Mononuclear cell (primary cell): Measurements from ENCODE around the gene GLRX3. TPM values are rescaled to one million over a fixed set of nuclear protein-coding genes. Genes with fewer than 3 reads are reported as not detected.

Source experiments
- H3K27me3 ChIP-seq: 2 replicates; pipeline ENCODE4 v1.6.0; 2011; ENCODE audit warnings: low read length, control low read depth; ENCODE audit not compliant: insufficient read depth
- H3K4me1 ChIP-seq: 2 replicates; pipeline ENCODE4 v1.5.1; 2011; ENCODE audit warnings: mild to moderate bottlenecking, low read length, control low read depth; ENCODE audit not compliant: insufficient read depth
- H3K4me3 ChIP-seq: 2 replicates; pipeline ENCODE4 v1.5.1; 2011; ENCODE audit warnings: mild to moderate bottlenecking, low read length, moderate library complexity
- H3K9me3 ChIP-seq: 2 replicates; pipeline ENCODE4 v1.5.1; 2011; ENCODE audit warnings: low read depth, mild to moderate bottlenecking, control low read depth, low read length
- total RNA-seq: library from RNA; depleted of rRNA; stranded (reverse); fragments of >200 nt; gene quantifications from one replicate; pipeline ENCODE4 v1.2.3, GENCODE V29; 2012

The GLRX3 gene
- total RNA-seq, 1 donor = 34.1 TPM

GRCh38 chr10:130203626-130204025 lies 67.4 kb downstream of the GLRX3 start:
- no peak overlapping the region for H3K4me3 ChIP-seq
- H3K9me3 ChIP-seq = no peaks in the 10 kb centered on the region
- no peaks in the 10 kb centered on the region for H3K27me3 ChIP-seq

GRCh38 chr10:130206216-130206737 lies 70.1 kb downstream of the GLRX3 start:
- Histone ChIP-seq H3K4me3 (no peak overlapping the region), H3K9me3 (no peaks in the 10 kb centered on the region), H3K27me3 (no peaks in the 10 kb centered on the region), H3K4me1 (no peaks in the 10 kb centered on the region)

More at GRCh38 chr10:130203626-130204025, 67.4 kb downstream of the GLRX3 start:
- no peaks in the 10 kb centered on the region for H3K4me1 ChIP-seq

GRCh38 chr10:130207205-130207604 lies 71.0 kb downstream of the GLRX3 start:
- Histone ChIP-seq H3K9me3 (no peaks in the 10 kb centered on the region), H3K4me1 (no peaks in the 10 kb centered on the region)

GRCh38 chr10:130208807-130209206 lies 72.6 kb downstream of the GLRX3 start:
- Histone ChIP-seq H3K27me3 (no peaks in the 10 kb centered on the region), H3K4me1 (no peaks in the 10 kb centered on the region), H3K4me3 (no peak overlapping the region), H3K9me3 (no peaks in the 10 kb centered on the region)

More at GRCh38 chr10:130207205-130207604, 71.0 kb downstream of the GLRX3 start:
- no peaks in the 10 kb centered on the region for H3K27me3 ChIP-seq
- H3K4me3 ChIP-seq = no peak overlapping the region

GRCh38 chr10:130212746-130213145 lies 76.6 kb downstream of the GLRX3 start:
- Histone ChIP-seq H3K9me3 (no peaks in the 10 kb centered on the region), H3K4me3 (no peak overlapping the region), H3K4me1 (no peaks in the 10 kb centered on the region), H3K27me3 (no peaks in the 10 kb centered on the region)

- H3K27me3 ChIP-seq = no peaks in the 10 kb centered on the region
- H3K4me1 ChIP-seq = no peaks in the 10 kb centered on the region
- H3K9me3 ChIP-seq = no peaks in the 10 kb centered on the region
- no peak overlapping the region for H3K4me3 ChIP-seq
Measured at GRCh38 chr10:130213286-130214080, 77.3 kb downstream of the GLRX3 start.

GRCh38 chr10:130214431-130214830 lies 78.2 kb downstream of the GLRX3 start:
- no peak overlapping the region for H3K4me3 ChIP-seq
- no peaks in the 10 kb centered on the region for H3K4me1 ChIP-seq
- H3K27me3 ChIP-seq = no peaks in the 10 kb centered on the region
- no peaks in the 10 kb centered on the region for H3K9me3 ChIP-seq

GRCh38 chr10:130215151-130215930 lies 79.2 kb downstream of the GLRX3 start:
- Histone ChIP-seq H3K4me1 (no peaks in the 10 kb centered on the region), H3K4me3 (no peak overlapping the region), H3K27me3 (no peaks in the 10 kb centered on the region), H3K9me3 (no peaks in the 10 kb centered on the region)

GRCh38 chr10:130215931-130216231 lies 79.7 kb downstream of the GLRX3 start:
- Histone ChIP-seq H3K4me3 (no peak overlapping the region), H3K9me3 (no peaks in the 10 kb centered on the region), H3K27me3 (no peaks in the 10 kb centered on the region), H3K4me1 (no peaks in the 10 kb centered on the region)

- no peak overlapping the region for H3K4me3 ChIP-seq
- no peaks in the 10 kb centered on the region for H3K27me3 ChIP-seq
- H3K4me1 ChIP-seq = no peaks in the 10 kb centered on the region
- no peaks in the 10 kb centered on the region for H3K9me3 ChIP-seq
Measured at GRCh38 chr10:130218181-130218641, 82.0 kb downstream of the GLRX3 start.

GRCh38 chr10:130218936-130219335 lies 82.7 kb downstream of the GLRX3 start:
- no peak overlapping the region for H3K4me3 ChIP-seq
- H3K9me3 ChIP-seq = no peaks in the 10 kb centered on the region
- H3K27me3 ChIP-seq = no peaks in the 10 kb centered on the region
- no peaks in the 10 kb centered on the region for H3K4me1 ChIP-seq

- Histone ChIP-seq H3K27me3 (no peaks in the 10 kb centered on the region), H3K9me3 (no peaks in the 10 kb centered on the region), H3K4me1 (no peaks in the 10 kb centered on the region), H3K4me3 (no peak overlapping the region)
Measured at GRCh38 chr10:130220251-130221185, 84.3 kb downstream of the GLRX3 start.

- Histone ChIP-seq H3K9me3 (no peaks in the 10 kb centered on the region), H3K27me3 (no peaks in the 10 kb centered on the region), H3K4me1 (no peaks in the 10 kb centered on the region), H3K4me3 (no peak overlapping the region)
Measured at GRCh38 chr10:130221456-130222375, 85.5 kb downstream of the GLRX3 start.

- no peaks in the 10 kb centered on the region for H3K4me1 ChIP-seq
- no peak overlapping the region for H3K4me3 ChIP-seq
- H3K9me3 ChIP-seq = no peaks in the 10 kb centered on the region
Measured at GRCh38 chr10:130222381-130222780, 86.2 kb downstream of the GLRX3 start.

More at GRCh38 chr10:130222381-130222780, 86.2 kb downstream of the GLRX3 start:
- H3K27me3 ChIP-seq = no peaks in the 10 kb centered on the region
